BLaER1 (cell line): ENCODE results near the gene TGM2.

Experiments used
- H3K27ac ChIP-seq: shearing (Covaris generic); formaldehyde crosslinking; 2 replicates; pipeline ENCODE4 v1.8.1; 2022
- H3K27me3 ChIP-seq: shearing (Covaris generic); formaldehyde crosslinking; 2 replicates; pipeline ENCODE4 v1.8.1; 2022
- H3K36me3 ChIP-seq: shearing (Covaris generic); formaldehyde crosslinking; 2 replicates; pipeline ENCODE4 v1.8.1; 2022
- H3K4me1 ChIP-seq: shearing (Covaris generic); formaldehyde crosslinking; 2 replicates; pipeline ENCODE4 v1.8.1; 2022
- H3K4me2 ChIP-seq: shearing (Covaris generic); formaldehyde crosslinking; 2 replicates; pipeline ENCODE4 v1.8.1; 2022
- H3K4me3 ChIP-seq: shearing (Covaris generic); formaldehyde crosslinking; 2 replicates; pipeline ENCODE4 v1.8.1; 2022
- H3K9ac ChIP-seq: shearing (Covaris generic); formaldehyde crosslinking; 2 replicates; pipeline ENCODE4 v1.8.1; 2022
- H3K9me3 ChIP-seq: shearing (Covaris generic); formaldehyde crosslinking; 2 replicates; pipeline ENCODE4 v1.8.1; 2022
- H4K20me1 ChIP-seq: shearing (Covaris generic); formaldehyde crosslinking; 2 replicates; pipeline ENCODE4 v1.8.1; 2022
- Cebpa-rat ChIP-seq: shearing (Covaris generic); IDR thresholded peaks from 2 replicates; pipeline ENCODE4 v1.8.1; 2022

TGM2 gene

GRCh38 chr20:38117635-38118034 is 47.4 kb downstream of the TGM2 start:
- Histone ChIP-seq H3K9ac (no peak overlapping the region), H3K4me1 (no peaks in the 10 kb centered on the region), H3K27ac (no peak overlapping the region), H3K4me2 (no peak overlapping the region), H3K9me3 (no peaks in the 10 kb centered on the region), H3K27me3 (no peaks in the 10 kb centered on the region), H3K4me3 (no peak overlapping the region), H4K20me1 (no peaks in the 10 kb centered on the region), H3K36me3 (no peaks in the 10 kb centered on the region)
- no peak for TF ChIP-seq Cebpa-rat

DNA sequence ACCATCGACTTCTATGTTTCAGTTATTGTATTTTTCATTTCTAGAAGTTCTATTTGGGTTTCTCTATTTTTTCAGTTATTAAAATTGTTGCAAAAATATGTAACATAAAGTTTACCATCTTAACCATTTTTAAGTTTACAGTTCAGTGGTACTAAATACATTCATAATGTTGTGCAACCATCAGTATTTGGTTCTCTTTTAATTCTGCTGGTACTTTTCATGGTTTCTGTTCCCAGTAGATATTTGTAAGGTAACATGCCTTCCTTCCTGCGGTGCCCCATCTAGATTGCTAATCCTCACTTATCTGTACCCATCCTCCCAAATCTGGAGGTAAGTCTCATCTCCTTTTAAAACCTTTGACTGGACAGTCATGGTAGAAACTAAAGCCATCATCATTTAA is 47.9 kb downstream of the TGM2 start:
- Histone ChIP-seq H3K36me3 (no peaks in the 10 kb centered on the region), H3K9ac (no peak overlapping the region), H4K20me1 (no peaks in the 10 kb centered on the region), H3K27ac (no peak overlapping the region), H3K4me1 (no peaks in the 10 kb centered on the region), H3K4me3 (no peak overlapping the region), H3K27me3 (no peaks in the 10 kb centered on the region), H3K4me2 (no peak overlapping the region), H3K9me3 (no peaks in the 10 kb centered on the region)
- TF ChIP-seq Cebpa-rat, result no peak

- H3K27ac ChIP-seq, result no peak overlapping the region
- H3K36me3 ChIP-seq, result no peaks in the 10 kb centered on the region
- no peaks in the 10 kb centered on the region for H4K20me1 ChIP-seq
- no peak overlapping the region for H3K4me2 ChIP-seq
- no peaks in the 10 kb centered on the region for H3K27me3 ChIP-seq
- H3K9me3 ChIP-seq, result no peaks in the 10 kb centered on the region
- no peak overlapping the region for H3K4me3 ChIP-seq
- no peak for TF ChIP-seq Cebpa-rat
- no peak overlapping the region for H3K9ac ChIP-seq
- peaks cover 4% of the 10 kb centered on the region; the same call in 1 of the 2 replicates for H3K4me1 ChIP-seq
Measured at GRCh38 chr20:38116409-38117165, 48.5 kb downstream of the TGM2 start.

DNA sequence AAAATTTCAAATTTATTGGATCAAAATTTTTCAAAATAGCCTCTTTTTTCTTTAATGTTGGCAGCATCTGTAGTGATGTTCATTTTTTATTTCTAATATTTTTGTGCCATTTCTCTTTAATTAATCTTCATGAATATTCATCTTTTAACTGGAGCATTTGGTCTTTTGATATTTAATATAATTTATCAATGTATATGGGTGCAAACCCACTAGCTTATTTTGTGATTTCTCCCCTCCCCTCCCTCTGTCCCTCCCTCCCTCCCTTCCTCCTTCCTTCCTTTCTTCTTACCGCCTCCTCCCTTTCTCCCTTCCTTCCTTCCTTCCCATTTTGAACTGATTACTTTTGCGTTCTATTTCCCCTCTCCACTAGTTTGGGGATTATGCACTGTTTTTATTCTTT is 49.2 kb downstream of the TGM2 start:
- Histone ChIP-seq H3K27me3 (no peaks in the 10 kb centered on the region), H3K9me3 (no peaks in the 10 kb centered on the region), H3K36me3 (no peaks in the 10 kb centered on the region), H3K4me3 (no peak overlapping the region), H3K4me1 (peaks cover 9% of the 10 kb centered on the region; the same call in 1 of the 2 replicates), H3K4me2 (no peak overlapping the region), H3K9ac (no peak overlapping the region), H4K20me1 (no peaks in the 10 kb centered on the region), H3K27ac (no peak overlapping the region)
- no peak for TF ChIP-seq Cebpa-rat

- Histone ChIP-seq H3K36me3 (no peaks in the 10 kb centered on the region), H3K9me3 (no peaks in the 10 kb centered on the region), H3K4me1 (peaks cover 9% of the 10 kb centered on the region; the same call in 1 of the 2 replicates), H4K20me1 (no peaks in the 10 kb centered on the region), H3K9ac (no peak overlapping the region), H3K27ac (no peak overlapping the region), H3K4me3 (no peak overlapping the region), H3K27me3 (no peaks in the 10 kb centered on the region), H3K4me2 (no peak overlapping the region)
- TF ChIP-seq Cebpa-rat, result no peak
Measured at GRCh38 chr20:38115205-38115604, 49.9 kb downstream of the TGM2 start.

DNA sequence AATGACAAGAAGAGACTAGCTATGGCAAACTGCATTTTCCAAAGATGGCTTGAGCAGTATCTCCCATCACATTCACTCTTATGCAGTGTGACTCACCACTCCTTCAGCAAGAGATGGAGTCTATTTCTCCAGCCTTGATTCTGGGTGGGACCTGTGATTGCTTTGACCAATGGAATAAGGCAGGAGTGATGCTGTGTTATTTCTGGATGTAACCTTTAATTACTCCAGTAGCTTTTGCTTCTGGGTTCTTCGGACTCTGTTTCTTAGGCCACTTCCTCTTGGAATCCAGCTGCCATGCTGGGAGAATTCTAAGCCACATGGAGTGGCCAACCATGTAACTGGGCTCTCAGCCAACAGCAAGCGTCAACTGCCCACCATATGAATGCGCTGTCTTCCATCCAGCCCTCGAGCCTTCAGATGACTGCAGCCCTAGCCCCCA is 50.7 kb downstream of the TGM2 start:
- Histone ChIP-seq H3K9me3 (no peaks in the 10 kb centered on the region), H3K36me3 (no peaks in the 10 kb centered on the region), H4K20me1 (no peaks in the 10 kb centered on the region), H3K9ac (no peak overlapping the region), H3K27me3 (no peaks in the 10 kb centered on the region), H3K27ac (no peak overlapping the region), H3K4me3 (no peak overlapping the region), H3K4me2 (no peak overlapping the region), H3K4me1 (peaks cover 9% of the 10 kb centered on the region; the same call in 1 of the 2 replicates)
- TF ChIP-seq Cebpa-rat, result no peak

DNA sequence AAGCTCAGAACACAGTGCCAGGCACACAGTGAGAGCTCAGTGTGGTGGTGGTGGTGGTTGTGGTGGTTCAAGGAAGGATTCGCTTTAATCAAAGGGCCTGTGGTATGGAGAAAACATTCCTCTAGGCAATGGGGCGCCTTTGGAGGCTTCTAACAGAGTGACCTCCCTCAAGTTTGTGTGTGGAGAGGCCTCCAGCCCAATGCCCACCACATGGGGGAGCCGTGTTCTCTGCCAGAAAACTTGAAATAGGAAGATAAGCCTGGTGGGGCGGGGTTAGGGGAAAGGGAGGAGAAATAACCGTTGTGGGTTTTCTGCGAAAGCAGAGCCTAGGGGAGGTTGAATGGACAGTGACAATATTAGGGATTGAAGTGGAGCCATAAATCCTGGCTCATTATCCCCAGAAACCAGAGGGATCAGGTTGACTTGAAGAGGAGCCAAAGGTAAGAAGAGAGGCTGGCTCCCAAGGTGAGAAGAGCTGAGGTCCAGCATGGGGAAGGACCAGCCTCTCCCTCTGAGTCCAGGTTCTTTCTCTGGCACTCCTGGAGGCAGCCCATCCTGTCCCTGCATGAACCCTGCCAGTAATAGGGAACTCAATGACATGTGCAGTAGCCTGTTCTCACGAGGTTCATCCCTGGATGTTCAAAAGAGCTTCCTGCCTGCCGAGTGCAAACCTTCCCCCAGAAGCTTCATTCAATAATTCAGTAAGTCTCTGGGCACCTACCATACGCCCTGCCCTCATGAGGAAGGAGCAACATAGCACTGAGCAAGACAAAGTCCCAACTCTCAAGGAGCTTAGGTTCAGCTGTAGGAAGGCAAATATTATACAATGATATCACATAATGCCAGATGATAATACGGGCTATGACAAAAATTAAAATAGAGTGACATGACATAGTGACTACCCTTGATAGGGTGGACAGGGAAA is 51.4 kb downstream of the TGM2 start:
- H4K20me1 ChIP-seq, result no peaks in the 10 kb centered on the region
- H3K36me3 ChIP-seq, result no peaks in the 10 kb centered on the region
- H3K27ac ChIP-seq, result no peak overlapping the region
- no peaks in the 10 kb centered on the region for H3K27me3 ChIP-seq
- no peak for TF ChIP-seq Cebpa-rat
- no peaks in the 10 kb centered on the region for H3K9me3 ChIP-seq
- peaks cover 9% of the 10 kb centered on the region; the same call in 1 of the 2 replicates for H3K4me1 ChIP-seq
- no peak overlapping the region for H3K9ac ChIP-seq
- no peak overlapping the region for H3K4me3 ChIP-seq
- no peak overlapping the region for H3K4me2 ChIP-seq

DNA sequence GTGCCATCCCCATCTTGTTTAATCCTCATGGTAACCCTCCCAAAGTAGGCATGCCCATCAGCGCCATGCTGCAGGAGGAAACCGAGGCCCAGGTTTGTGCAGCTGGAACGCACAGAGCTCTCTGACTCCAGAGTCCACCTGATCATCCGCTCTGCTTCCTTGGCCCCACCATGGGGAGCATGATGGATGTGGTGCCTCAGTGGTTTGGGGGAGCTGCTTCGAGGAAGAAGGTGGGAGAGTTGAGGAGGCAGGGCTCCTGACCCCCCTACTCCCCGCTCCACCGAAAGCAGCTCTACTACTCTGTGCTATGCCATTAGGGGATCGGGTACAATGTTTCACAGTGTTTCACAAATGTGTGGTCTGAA is 52.2 kb downstream of the TGM2 start:
- Histone ChIP-seq H3K9me3 (no peaks in the 10 kb centered on the region), H3K27me3 (no peaks in the 10 kb centered on the region), H3K36me3 (no peaks in the 10 kb centered on the region), H3K4me2 (no peak overlapping the region), H3K4me1 (peaks cover 9% of the 10 kb centered on the region; the same call in 1 of the 2 replicates), H3K9ac (no peak overlapping the region), H3K27ac (no peak overlapping the region), H3K4me3 (no peak overlapping the region), H4K20me1 (no peaks in the 10 kb centered on the region)
- no peak for TF ChIP-seq Cebpa-rat

- no peak overlapping the region for H3K4me2 ChIP-seq
- H3K27ac ChIP-seq, result no peak overlapping the region
- no peaks in the 10 kb centered on the region for H3K27me3 ChIP-seq
- H3K4me3 ChIP-seq, result no peak overlapping the region
- H3K36me3 ChIP-seq, result no peaks in the 10 kb centered on the region
- no peaks in the 10 kb centered on the region for H3K9me3 ChIP-seq
- TF ChIP-seq Cebpa-rat, result no peak
- H3K4me1 ChIP-seq, result peaks cover 9% of the 10 kb centered on the region; the same call in 1 of the 2 replicates
- H4K20me1 ChIP-seq, result no peaks in the 10 kb centered on the region
- H3K9ac ChIP-seq, result no peak overlapping the region
Measured at GRCh38 chr20:38112261-38112929, 52.7 kb downstream of the TGM2 start.
